K562 (cell line): Measurements from ENCODE around the gene SPACA9. TPM values are rescaled to one million over a fixed set of nuclear protein-coding genes. Genes with fewer than 3 reads are reported as not detected.

Experiments used
- ATAC-seq: fragments of 200-7000 bp; cut with Tn5 transposase; 3 replicates; pipeline ENCODE4 v1.9.1; 2020; ENCODE audit warnings: moderate library complexity
- BruUV-seq: library from RNA; stranded (reverse); fragments of 400-500 nt; replicated peaks from 2 replicates; lab custom pipeline; 2021; lab: Mats Ljungman, UMichigan
- CTCF ChIA-PET: fragments of 300-600 bp; formaldehyde crosslinking; extraction: SDS; loops from one replicate; lab custom pipeline; 2021; ENCODE audit warnings: low intra/inter-chr PET ratio; lab: Yijun Ruan, JAX
- POLR2A ChIA-PET: fragments of 300-600, 350-650 bp; sonication (Branson Sonifier 250); formaldehyde crosslinking; extraction: SDS; loops from one replicate; lab custom pipeline; 2021; ENCODE audit warnings: antibody characterized with exemption, inconsistent platforms; lab: Yijun Ruan, JAX
- DNase-seq, 4 experiments: peaks; one replicate each; pipeline versions ENCODE4 v3.0.0 to v3.0.0-alpha.2; 2011 to 2018; ENCODE audit warnings: low spot score in 3 of 4, mixed read lengths in 3 of 4; ENCODE audit errors: extremely low read depth in 1 of 4
- FAIRE-seq: peaks from 2 replicates; lab custom pipeline; 2011; peaks lifted over from hg19 to GRCh38; lab: Jason Lieb, UNC
- H2AFZ ChIP-seq: 2 replicates; pipeline ENCODE4 v1.6.0; 2011; ENCODE audit warnings: low read depth, low read length, control low read depth, inconsistent platforms
- H3K27ac ChIP-seq: fragments of 200-600 bp; 3 replicates; pipeline ENCODE4 v1.8.0; 2011; ENCODE audit warnings: low read depth, mild to moderate bottlenecking, control low read depth, inconsistent platforms, low read length, moderate library complexity, mixed read lengths; ENCODE audit errors: extremely low read depth
- H3K27me3 ChIP-seq, 2 experiments: fragments of 300-600 bp in 1 of 2; 2 replicates in 1 of 2; 3 replicates in 1 of 2; pipeline versions ENCODE4 v1.6.0 to v1.8.0; 2011; ENCODE audit warnings: inconsistent platforms in 2 of 2, low read length in 2 of 2, mild to moderate bottlenecking in 1 of 2, mixed read lengths in 1 of 2, moderate library complexity in 1 of 2; ENCODE audit not compliant: control insufficient read depth in 2 of 2, insufficient read depth in 2 of 2
- H3K36me3 ChIP-seq: fragments of 300-600 bp; 3 replicates; pipeline ENCODE4 v1.8.0; 2011; ENCODE audit warnings: mild to moderate bottlenecking, low read length, inconsistent platforms; ENCODE audit not compliant: control insufficient read depth, insufficient read depth
- H3K4me1 ChIP-seq, 2 experiments: fragments of 200-600 bp in 1 of 2; replicated peaks in 1 of 2; 2 replicates in 1 of 2; 3 replicates in 1 of 2; pipeline versions ENCODE4 v1.5.1 to v1.8.0; 2011; ENCODE audit warnings: inconsistent platforms in 2 of 2, low read length in 2 of 2, mild to moderate bottlenecking in 1 of 2, mixed read lengths in 1 of 2, moderate library complexity in 1 of 2; ENCODE audit not compliant: control insufficient read depth in 2 of 2, insufficient read depth in 2 of 2
- H3K4me2 ChIP-seq: 2 replicates; pipeline ENCODE4 v1.6.1; 2011; ENCODE audit warnings: low read length, control low read depth, inconsistent platforms, mixed read lengths; ENCODE audit not compliant: insufficient read depth
- H3K4me3 ChIP-seq: fragments of 200-600 bp; sonication (generic), shearing (Covaris generic); 2 replicates; pipeline ENCODE4 v1.5.1; 2016; ENCODE audit warnings: control low read depth, inconsistent platforms
- H3K79me2 ChIP-seq: fragments of 200-600 bp; 3 replicates; pipeline ENCODE4 v1.8.0; 2011; ENCODE audit warnings: low read length, inconsistent platforms; ENCODE audit not compliant: control insufficient read depth, insufficient read depth
- H3K9ac ChIP-seq, 2 experiments: 2 replicates each; pipeline versions ENCODE4 v1.6.0 to v1.6.1; 2011; ENCODE audit warnings: low read depth in 2 of 2, low read length in 2 of 2, control low read depth in 1 of 2, inconsistent platforms in 1 of 2, mild to moderate bottlenecking in 1 of 2, mixed read lengths in 1 of 2; ENCODE audit not compliant: insufficient read depth in 1 of 2
- H3K9me1 ChIP-seq: one replicate; pipeline ENCODE4 v1.6.0; 2011; ENCODE audit warnings: inconsistent platforms, mild to moderate bottlenecking, low read length, moderate library complexity; ENCODE audit not compliant: control insufficient read depth, insufficient read depth
- H3K9me3 ChIP-seq: replicated peaks from 2 replicates; pipeline ENCODE4 v1.5.1; 2011; ENCODE audit warnings: low read depth, low read length, inconsistent platforms; ENCODE audit not compliant: control insufficient read depth, insufficient read depth
- H4K20me1 ChIP-seq: replicated peaks from 2 replicates; pipeline ENCODE4 v1.6.1; 2011; ENCODE audit warnings: low read length, inconsistent platforms, mixed read lengths; ENCODE audit not compliant: control insufficient read depth, insufficient read depth
- FOS ChIP-seq: IDR thresholded peaks from 3 replicates; pipeline ENCODE4 v1.6.1; 2011; ENCODE audit not compliant: insufficient read length; ENCODE audit errors: extremely low read depth
- HDAC1 ChIP-seq, 2 experiments: fragments of 450-650 bp; IDR thresholded peaks; 2 replicates each; pipeline ENCODE4 v1.6.1; 2016 to 2017; ENCODE audit warnings: inconsistent platforms in 1 of 2, mild to moderate bottlenecking in 1 of 2, moderate library complexity in 1 of 2
- YY1 ChIP-seq, 3 experiments: IDR thresholded peaks; 2 replicates each; pipeline ENCODE4 v1.6.1; 2011; ENCODE audit warnings: low read length in 2 of 3, mild to moderate bottlenecking in 2 of 3, moderate library complexity in 2 of 3, borderline replicate concordance in 1 of 3, control low read depth in 1 of 3, low read depth in 1 of 3; ENCODE audit not compliant: insufficient read depth in 3 of 3, insufficient replicate concordance in 2 of 3, control insufficient read depth in 1 of 3, insufficient read length in 1 of 3; ENCODE audit errors: extremely low read depth in 1 of 3
- WGBS: fragments of 100-300 bp; shearing (Covaris generic); methylation state at CpG from one replicate; pipeline ENCODE4 v1.1.6; 2016; ENCODE audit warnings: low coverage, mixed read lengths; ENCODE audit not compliant: insufficient coverage; ENCODE audit errors: missing lambda C conversion rate; 5-methylcytosine and 5-hydroxymethylcytosine counted together
- in situ Hi-C: fragments of 300-500 bp; cut with MboI; formaldehyde crosslinking; loops from 4 replicates; pipeline ENCODE4 v1.15.0; 2018; ENCODE audit warnings: inconsistent platforms, mixed read lengths
- intact Hi-C: fragments of 100-400 bp; cut with micrococcal nuclease; formaldehyde crosslinking; loops from 2 replicates; pipeline ENCODE4 v1.14.2; 2022
- polyA plus RNA-seq, 8 experiments: library from polyadenylated mRNA; depleted of rRNA in 4 of 8; stranded (reverse) in 5 of 8; unstranded in 3 of 8; fragments of >200 nt; fragmentation: Nextera tagmentation in 2 of 8; fragmentation: Illumina TruSeq in 1 of 8; extraction: Ambion mirVana in 2 of 8; extraction: Trizol in 1 of 8; gene quantifications; 2 replicates each; pipeline versions ENCODE4 v1.2.1 to v1.2.3, GENCODE V29; 2011 to 2014; ENCODE audit warnings: inconsistent platforms in 1 of 8, missing spikeins in 1 of 8
- total RNA-seq, 7 experiments: library from RNA; depleted of rRNA in 6 of 7; stranded (reverse); fragments of >200 nt in 6 of 7; fragmentation: Illumina TruSeq in 2 of 7; extraction: Trizol in 2 of 7; gene quantifications; 2 replicates each; pipeline versions ENCODE4 v1.2.1 to v1.2.3, GENCODE V29; 2011 to 2021; ENCODE audit warnings: low replicate concordance in 1 of 7

The SPACA9 gene
- total and polyA plus RNA-seq, 9 of the 15 experiments (the other 6 are each of a cell fraction or from before 2014, with no cell fraction given) = 0.06 to 0.51 (median 0.36) TPM

DNA sequence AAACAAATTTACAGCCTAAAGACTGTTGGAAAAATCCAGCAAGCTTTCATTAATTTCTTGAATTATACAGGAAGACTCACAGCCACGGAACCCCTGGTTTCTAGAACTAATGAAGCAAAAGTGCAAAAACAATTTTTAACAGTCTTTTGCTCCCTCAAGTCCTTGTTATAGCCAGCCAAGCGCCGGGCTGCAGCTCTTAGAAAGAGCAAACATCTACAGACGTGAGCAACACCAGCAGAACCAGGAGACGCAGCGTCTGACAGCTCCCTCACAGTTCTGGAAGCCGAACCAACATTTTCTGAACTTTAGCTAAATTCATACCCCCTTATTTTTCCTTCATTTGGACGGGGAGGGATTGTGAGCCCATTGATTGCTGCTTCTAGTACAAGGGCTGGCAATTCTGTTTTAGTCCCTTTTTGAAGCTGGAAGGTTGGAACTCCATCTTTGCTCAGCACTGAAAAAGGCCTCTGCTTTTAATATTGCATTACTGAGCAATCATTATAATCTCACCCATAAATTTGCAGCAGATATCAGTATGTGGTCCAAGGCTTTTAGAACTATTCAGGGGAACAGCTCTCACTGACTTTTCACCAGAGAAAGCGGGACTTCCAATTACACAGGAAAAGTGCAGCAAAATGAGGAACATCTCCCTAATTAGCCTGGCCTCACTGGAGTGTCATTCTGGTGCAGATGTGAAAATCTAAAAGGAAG, 46.4 kb upstream of the SPACA9 start:
- no peak overlapping the region for H3K9ac ChIP-seq
- no peaks in the 10 kb centered on the region; a peak in 1 of 5 replicates for H3K4me1 ChIP-seq
- H3K9me1 ChIP-seq = no peaks in the 10 kb centered on the region
- no peak overlapping the region for H2AFZ ChIP-seq
- no TSS peak for BruUV-seq
- H3K36me3 ChIP-seq = no peaks in the 10 kb centered on the region
- H3K4me2 ChIP-seq = no peak overlapping the region
- no peaks in the 10 kb centered on the region for H4K20me1 ChIP-seq
- intact Hi-C loops = no loop called here
- H3K4me3 ChIP-seq = no peak overlapping the region
- ATAC-seq (no peak), FAIRE-seq (no peak), DNase-seq (no peak)
- H3K27ac ChIP-seq = no peak overlapping the region
- 1% methylated on average over 9 of the region's 9 CpGs for WGBS
- ChIA-PET CTCF (no interaction called here), POLR2A (interaction anchor here (0.9 kb wide), 1 partner anchor 17 kb away, joined by 3 read pairs; no protein-coding TSS in a partner anchor)
- peaks cover 61 to 73% of the 10 kb centered on the region in 2 experiments for H3K27me3 ChIP-seq
- H3K79me2 ChIP-seq = no peaks in the 10 kb centered on the region
- TF ChIP-seq FOS (no peak), YY1 (IDR thresholded peaks at IDR 0.05; ENCODE audit: borderline replicate concordance in 1 of 3, control insufficient read depth in 1 of 3, extremely low read depth in 1 of 3, insufficient read depth in 3 of 3, insufficient read length in 1 of 3, insufficient replicate concordance in 2 of 3, low read depth in 1 of 3, low read length in 2 of 3) (no peak), HDAC1 (IDR thresholded peaks at IDR 0.05) (no peak)
- no peaks in the 10 kb centered on the region for H3K9me3 ChIP-seq
- in situ Hi-C loops = no loop called here
